Muscle layer of duodenum (tissue), 2 donors: ENCODE data around the gene MRPL58.
"Not testable (repeated sequence)": the region's sequence is repeated elsewhere in the genome, so short reads cannot be mapped to it uniquely, and the experiment has no call there.

ENCODE experiments used
- H3K27ac ChIP-seq: one replicate; pipeline ENCODE4 v1.7.0; 2013; ENCODE audit warnings: mild to moderate bottlenecking, low read length
- H3K27me3 ChIP-seq: one replicate; pipeline ENCODE4 v1.7.0; 2013; ENCODE audit warnings: low read depth, mild to moderate bottlenecking, control low read depth, low read length
- H3K36me3 ChIP-seq, 2 donors: one replicate each; pipeline ENCODE4 v1.7.0; 2013; ENCODE audit warnings: low read length in 2 of 2, control low read depth in 1 of 2, mild to moderate bottlenecking in 1 of 2; ENCODE audit not compliant: insufficient read depth in 2 of 2, control insufficient read depth in 1 of 2
- H3K4me1 ChIP-seq, 2 donors: one replicate each; pipeline ENCODE4 v1.7.0; 2013; ENCODE audit warnings: low read length in 2 of 2, mild to moderate bottlenecking in 2 of 2, control low read depth in 1 of 2, moderate library complexity in 1 of 2; ENCODE audit not compliant: insufficient read depth in 2 of 2, control insufficient read depth in 1 of 2
- H3K4me3 ChIP-seq, 2 donors: one replicate each; pipeline ENCODE4 v1.7.0; 2013; ENCODE audit warnings: low read length in 2 of 2, low read depth in 1 of 2, mild to moderate bottlenecking in 1 of 2
- H3K9me3 ChIP-seq, 2 donors: one replicate each; pipeline ENCODE4 v1.7.0; 2013; ENCODE audit warnings: low read length in 2 of 2, control low read depth in 1 of 2, mild to moderate bottlenecking in 1 of 2; ENCODE audit not compliant: control insufficient read depth in 1 of 2
- donor health status: healthy.

MRPL58 gene

DNA sequence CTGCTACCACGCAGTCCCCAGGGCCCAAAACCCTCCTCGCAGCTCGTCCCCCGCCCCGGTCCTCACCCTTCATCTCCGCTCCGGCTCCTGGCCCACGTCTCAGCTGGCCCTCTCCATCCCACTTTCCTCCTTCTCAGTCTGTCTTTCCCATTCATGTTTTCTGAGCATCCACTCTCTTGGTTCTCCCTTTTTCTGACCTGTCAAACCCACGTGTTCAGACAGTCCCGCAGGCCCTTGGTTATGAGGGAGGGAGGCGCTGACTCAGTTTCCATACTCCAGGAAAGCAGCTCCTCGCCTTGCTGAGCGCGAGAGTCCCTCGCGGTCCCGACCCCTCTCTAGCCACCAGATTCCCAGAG lies 39.5 kb upstream of the MRPL58 start:
- Histone ChIP-seq H3K4me1 (peaks cover 0 to 8% of the 10 kb centered on the region in 2 donors), H3K9me3 (no peaks in the 10 kb centered on the region), H3K27me3 (peaks cover 12% of the 10 kb centered on the region), H3K36me3 (no peaks in the 10 kb centered on the region), H3K4me3 (peak overlapping the region in 1 of 2 donors; percentile 76), H3K27ac (peak overlapping the region; percentile 33)

DNA sequence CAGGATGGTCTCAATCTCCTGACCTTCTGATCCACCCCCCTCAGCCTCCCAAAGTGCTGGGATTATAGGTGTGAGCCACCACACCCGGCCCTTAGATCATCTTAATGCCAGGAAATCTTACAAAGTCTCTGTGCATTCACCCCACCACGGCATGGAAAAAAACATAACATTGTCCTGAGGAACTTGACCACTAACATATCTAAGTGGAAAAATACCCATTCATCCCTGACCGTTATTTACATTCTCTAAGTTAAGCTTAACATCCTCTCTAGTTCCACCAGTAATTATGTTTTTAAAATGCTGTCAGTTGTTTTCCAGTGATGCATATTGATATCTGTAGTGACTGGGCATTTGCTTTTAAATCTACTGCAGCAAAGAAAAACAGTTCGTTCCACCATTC lies 36.5 kb upstream of the MRPL58 start:
- H3K4me3 ChIP-seq = no peak overlapping the region
- H3K27ac ChIP-seq = no peak overlapping the region
- no peaks in the 10 kb centered on the region for H3K36me3 ChIP-seq
- peaks cover 0 to 6% of the 10 kb centered on the region in 2 donors for H3K4me1 ChIP-seq
- H3K27me3 ChIP-seq = peaks cover 9% of the 10 kb centered on the region
- H3K9me3 ChIP-seq = no peaks in the 10 kb centered on the region

DNA sequence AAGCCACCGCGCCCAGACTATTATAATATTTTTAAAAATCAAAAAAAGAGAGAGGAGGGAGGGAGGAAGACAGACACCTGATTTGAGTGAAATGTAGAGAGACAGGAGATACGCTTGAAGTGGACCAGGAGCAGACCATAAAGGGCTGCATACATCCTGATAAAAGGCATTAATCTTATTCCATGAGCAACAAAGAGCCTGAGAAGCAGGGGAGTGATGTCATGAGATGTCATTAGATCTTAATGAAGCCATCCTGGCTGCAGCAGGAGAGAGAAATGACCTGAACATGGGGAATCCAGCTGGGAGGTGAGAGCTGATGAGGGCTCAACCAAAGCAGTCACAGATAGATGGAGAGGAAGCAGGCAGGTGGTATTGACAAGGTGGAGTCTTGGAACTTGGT lies 34.7 kb upstream of the MRPL58 start:
- Histone ChIP-seq H3K36me3 (no peaks in the 10 kb centered on the region), H3K27me3 (no peaks in the 10 kb centered on the region), H3K4me3 (no peak overlapping the region), H3K27ac (no peak overlapping the region), H3K9me3 (no peaks in the 10 kb centered on the region), H3K4me1 (peaks cover 7 to 9% of the 10 kb centered on the region in 2 donors)

DNA sequence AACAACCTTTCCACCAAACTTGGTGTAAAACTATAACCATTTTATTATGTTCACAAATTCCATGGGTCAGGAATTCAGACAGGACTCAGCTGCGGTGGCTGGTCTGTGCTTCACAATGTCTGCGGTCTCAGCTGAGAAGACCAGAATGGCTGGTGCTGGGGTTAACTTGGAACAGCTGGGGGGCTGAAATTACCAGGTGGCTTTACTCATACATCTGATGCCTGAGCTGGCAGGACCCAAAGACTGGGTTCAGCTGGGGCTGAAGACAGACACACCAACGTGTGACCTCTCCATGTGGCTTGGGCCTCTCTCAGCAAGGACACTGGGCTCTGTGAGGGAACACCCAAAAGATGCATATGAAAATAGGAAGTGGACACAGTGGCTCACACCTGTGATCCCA lies 34.2 kb upstream of the MRPL58 start:
- Histone ChIP-seq H3K27me3 (no peaks in the 10 kb centered on the region), H3K4me1 (peaks cover 7 to 9% of the 10 kb centered on the region in 2 donors), H3K27ac (no peak overlapping the region)

DNA sequence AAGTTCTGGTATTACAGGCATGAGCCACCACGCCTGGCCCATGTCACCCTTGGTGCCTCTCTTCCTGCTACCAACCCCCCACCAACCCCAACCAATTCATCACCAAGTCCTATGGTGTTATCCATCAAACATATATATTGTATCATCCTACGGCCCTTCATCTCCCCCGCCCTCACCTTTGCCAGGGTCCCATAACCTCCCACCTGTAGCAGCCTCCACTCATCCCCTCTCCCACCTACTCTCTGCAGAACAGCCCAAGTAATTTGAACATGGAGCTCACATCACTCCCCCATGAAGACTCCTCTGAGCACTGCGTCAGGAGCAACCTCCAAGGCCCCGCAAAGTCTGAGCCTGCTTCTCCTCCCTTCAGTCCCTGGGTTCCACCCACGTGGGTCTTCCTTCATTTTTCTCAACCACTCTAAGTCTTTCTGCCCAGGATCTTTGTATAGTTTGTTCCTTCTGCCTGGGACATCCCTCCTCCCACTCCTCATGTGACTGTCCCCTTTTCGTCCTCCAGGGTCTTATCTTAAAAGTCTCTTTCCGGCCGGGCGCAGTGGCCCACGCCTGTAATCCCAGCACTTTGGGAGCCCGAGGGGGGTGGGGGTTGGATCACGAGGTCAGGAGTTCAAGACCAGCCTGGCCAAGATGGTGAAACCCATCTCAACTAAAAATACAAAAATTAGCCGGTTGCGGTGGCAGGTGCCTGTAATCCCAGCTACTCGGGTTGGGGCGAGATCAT lies 32.9 kb upstream of the MRPL58 start:
- H3K4me1 ChIP-seq = peaks cover 7 to 9% of the 10 kb centered on the region in 2 donors
- no peak overlapping the region for H3K4me3 ChIP-seq
- H3K27ac ChIP-seq = no peak overlapping the region
- H3K27me3 ChIP-seq = no peaks in the 10 kb centered on the region
- no peaks in the 10 kb centered on the region for H3K9me3 ChIP-seq
- H3K36me3 ChIP-seq = no peaks in the 10 kb centered on the region

More for the DNA sequence above, 34.2 kb upstream of the MRPL58 start:
- H3K4me3 ChIP-seq = no peak overlapping the region
- no peaks in the 10 kb centered on the region for H3K9me3 ChIP-seq
- no peaks in the 10 kb centered on the region for H3K36me3 ChIP-seq

DNA sequence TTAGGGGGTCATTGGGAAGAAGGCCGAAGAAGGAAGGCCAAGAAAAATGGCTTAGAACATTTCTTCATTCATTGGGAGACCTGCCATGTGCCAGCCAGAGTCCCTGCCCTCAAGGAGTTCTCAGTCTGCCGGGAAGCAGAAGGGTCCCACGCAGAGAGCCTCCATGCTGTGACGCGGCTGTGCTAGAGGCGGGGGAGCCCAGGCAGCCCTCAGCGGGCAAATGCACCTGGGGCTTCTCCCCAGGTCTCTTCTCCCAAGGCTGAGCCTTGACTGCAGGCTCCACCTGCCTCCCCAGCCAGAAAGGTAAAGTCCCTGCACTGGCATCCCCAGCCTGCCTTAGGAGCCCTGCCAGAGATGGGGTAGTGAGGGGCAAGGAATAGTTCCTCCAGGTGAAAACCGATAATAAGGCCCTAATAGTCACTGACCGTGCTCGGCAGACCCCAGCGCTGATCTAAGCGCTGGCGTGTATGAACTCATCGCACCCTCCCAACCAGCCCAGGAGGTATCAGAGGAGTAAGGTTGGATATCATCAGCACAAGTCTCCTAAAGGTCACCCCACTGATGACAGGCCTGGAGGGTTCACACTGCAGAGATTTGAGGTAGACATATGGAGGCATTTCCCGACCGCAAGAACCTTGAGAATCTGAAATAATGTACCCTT lies 31.0 kb upstream of the MRPL58 start:
- Histone ChIP-seq H3K4me3 (peak overlapping the region; percentile 79), H3K27me3 (no peaks in the 10 kb centered on the region), H3K9me3 (no peaks in the 10 kb centered on the region), H3K27ac (peak overlapping the region; percentile 90), H3K36me3 (no peaks in the 10 kb centered on the region), H3K4me1 (peaks cover 7 to 9% of the 10 kb centered on the region in 2 donors)

DNA sequence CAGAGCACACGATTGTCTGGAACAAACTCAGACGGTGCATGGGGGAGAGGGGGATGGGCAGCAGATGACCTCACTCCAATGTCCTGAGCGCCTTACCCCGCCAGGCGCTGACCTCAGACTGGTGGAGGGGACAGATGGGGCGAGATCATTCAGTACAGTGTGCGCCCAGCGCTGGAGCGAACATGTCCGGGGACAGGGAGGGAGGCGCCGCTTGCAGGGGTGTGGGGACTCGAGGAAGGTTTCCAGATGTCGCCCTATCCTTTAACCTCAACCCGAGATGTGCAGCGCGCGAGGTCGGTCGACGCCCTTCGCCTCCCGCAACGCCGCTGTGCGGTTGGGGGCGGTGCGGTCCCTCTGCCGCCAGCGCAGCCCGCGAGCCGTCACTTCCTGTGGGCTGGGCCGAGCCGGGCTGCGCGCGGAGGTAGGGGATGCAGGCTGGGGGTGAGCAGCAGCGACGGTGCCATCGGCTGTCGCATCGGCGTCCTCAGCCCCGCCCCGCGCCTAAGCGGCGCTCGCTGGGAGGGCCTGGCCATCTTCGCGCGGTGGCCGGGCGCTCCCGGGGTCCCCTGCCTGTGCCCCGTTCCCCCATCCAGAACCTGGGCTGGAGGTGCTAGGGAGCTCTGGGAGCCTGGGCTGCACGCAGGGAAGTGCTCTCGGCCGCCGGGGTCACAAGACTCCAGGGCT lies 30.3 kb upstream of the MRPL58 start:
- no peaks in the 10 kb centered on the region for H3K36me3 ChIP-seq
- no peaks in the 10 kb centered on the region for H3K9me3 ChIP-seq
- peak overlapping the region; percentile 79 for H3K4me3 ChIP-seq
- no peaks in the 10 kb centered on the region for H3K27me3 ChIP-seq
- peaks cover 7 to 13% of the 10 kb centered on the region in 2 donors for H3K4me1 ChIP-seq
- peak overlapping the region; percentile 90 for H3K27ac ChIP-seq

DNA sequence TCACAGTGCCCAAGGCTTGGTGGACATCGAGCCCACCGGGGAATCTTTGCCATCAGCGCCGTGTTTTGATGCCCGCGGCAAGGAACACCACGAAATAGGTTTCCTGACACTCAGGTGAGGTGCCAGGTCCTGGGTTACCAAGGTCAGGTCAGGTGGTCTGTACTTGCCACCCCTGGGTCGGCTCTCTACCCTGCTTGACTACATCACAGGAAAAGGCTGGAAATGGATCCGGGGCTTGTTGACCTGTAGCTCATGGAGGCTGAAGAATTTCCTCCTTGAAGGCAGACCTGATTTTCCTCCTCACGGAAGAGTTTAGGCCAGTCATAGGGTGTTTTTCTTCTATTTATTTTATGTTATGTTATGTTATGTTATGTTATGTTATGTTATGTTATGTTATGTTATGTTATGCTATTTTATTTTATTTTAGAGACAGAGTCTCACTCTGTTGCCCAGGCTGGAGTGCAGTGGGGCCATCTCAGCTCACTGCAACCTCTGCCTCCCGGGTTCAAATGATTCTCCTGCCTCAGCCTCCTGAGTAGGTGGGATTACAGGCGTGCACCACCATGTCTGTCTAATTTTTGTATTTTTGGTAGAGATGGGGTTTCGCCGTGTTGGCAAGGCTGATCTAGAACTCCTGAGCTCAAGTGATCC lies 29.7 kb upstream of the MRPL58 start:
- H3K9me3 ChIP-seq, H3K36me3 ChIP-seq, H3K27me3 ChIP-seq: not testable (repeated sequence)
- Histone ChIP-seq H3K27ac (peak overlapping the region; percentile 90), H3K4me1 (peaks cover 7 to 14% of the 10 kb centered on the region in 2 donors), H3K4me3 (peak overlapping the region; percentile 79)

DNA sequence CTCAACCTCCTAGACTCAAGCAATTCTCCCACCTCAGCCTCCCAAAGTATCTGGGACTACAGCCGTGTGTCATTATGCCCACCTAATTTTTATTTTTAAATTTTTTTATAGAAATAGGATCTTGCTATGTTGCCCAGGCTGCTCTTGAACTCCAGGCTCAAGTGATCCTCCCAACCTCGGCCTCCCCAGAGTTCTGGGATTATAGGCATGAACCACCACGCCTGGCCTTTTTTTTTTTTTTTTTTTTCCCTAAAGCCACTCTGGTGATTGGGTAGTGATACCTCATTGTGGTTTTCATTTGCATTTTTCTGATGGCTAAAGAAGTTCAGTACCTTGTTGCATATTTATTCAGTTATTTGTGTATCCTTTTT lies 26.3 kb upstream of the MRPL58 start:
- no peak overlapping the region for H3K27ac ChIP-seq
- H3K27me3 ChIP-seq = no peaks in the 10 kb centered on the region
- no peaks in the 10 kb centered on the region for H3K9me3 ChIP-seq
- H3K4me3 ChIP-seq = no peak overlapping the region
- peaks cover 13 to 27% of the 10 kb centered on the region in 2 donors for H3K4me1 ChIP-seq
- peaks cover 0 to 5% of the 10 kb centered on the region in 2 donors for H3K36me3 ChIP-seq

DNA sequence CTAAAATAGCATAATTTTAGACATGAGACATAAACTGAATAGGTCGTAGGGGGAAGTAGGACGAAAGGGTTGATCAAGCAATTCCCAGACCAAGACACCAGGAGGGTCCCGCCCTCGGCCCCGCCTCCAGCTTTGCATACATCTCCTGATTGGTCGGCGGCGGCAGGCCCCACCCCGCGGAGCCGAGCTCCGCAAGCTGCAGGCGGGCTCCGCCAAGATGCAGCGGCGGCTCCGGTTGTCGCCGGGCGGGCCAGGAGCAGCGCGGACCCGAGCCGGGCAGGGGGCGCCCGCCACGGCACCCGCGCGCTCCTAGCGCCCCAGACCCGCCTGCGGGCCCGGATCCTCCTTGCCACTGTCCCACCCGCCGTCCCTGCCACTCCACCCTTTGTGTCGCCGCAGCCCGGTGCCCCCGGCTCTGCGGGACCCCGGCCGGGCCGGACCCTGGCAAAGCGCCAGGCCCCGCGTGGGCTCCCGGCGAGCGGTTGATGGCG lies 25.0 kb upstream of the MRPL58 start, which contains the start of gene CDR2L:
Gene CDR2L, plus strand, starts transcription at position 215 of the 491 bp plus-strand sequence. CDS start 412 bp downstream, outside the sequence.
- Histone ChIP-seq H3K9me3 (no peaks in the 10 kb centered on the region), H3K36me3 (peaks cover 0 to 5% of the 10 kb centered on the region in 2 donors), H3K4me1 (peaks cover 6 to 20% of the 10 kb centered on the region in 2 donors), H3K4me3 (peak within 1 kb of the TSS; percentile 71 to 82), H3K27ac (peak within 1 kb of the TSS; percentile 99), H3K27me3 (no peaks in the 10 kb centered on the region)
